PC-9 (cell line): ENCODE measurements around the gene NIPAL1. TPM values are rescaled to one million over a fixed set of nuclear protein-coding genes. Genes with fewer than 3 reads are reported as not detected.

Experiments used
- Bru-seq: library from RNA; stranded (reverse); fragments of 400-500 nt; gene quantifications from one replicate; lab custom pipeline; 2021; lab: Mats Ljungman, UMichigan
- BruChase-seq, 2 experiments: library from RNA; stranded (reverse); fragments of 400-500 nt; gene quantifications; one replicate each; lab custom pipeline; 2021; lab: Mats Ljungman, UMichigan
- BruUV-seq: library from RNA; stranded (reverse); fragments of 400-500 nt; replicated peaks from 2 replicates; lab custom pipeline; 2021; lab: Mats Ljungman, UMichigan
- CTCF ChIA-PET: fragments of 300-600 bp; sonication (Branson Sonifier 250); formaldehyde crosslinking; loops from one replicate; lab custom pipeline; 2022; ENCODE audit warnings: antibody characterized with exemption; lab: Charles Lee
- POLR2A ChIA-PET: fragments of 300-600 bp; sonication (Branson Sonifier 250); formaldehyde crosslinking; loops from one replicate; lab custom pipeline; 2022; ENCODE audit warnings: antibody characterized with exemption; ENCODE audit not compliant: unreplicated experiment; lab: Charles Lee
- DNase-seq, 2 experiments: peaks; one replicate each; pipeline versions ENCODE4 v3.0.0 to v3.0.0-alpha.2; 2015 to 2022; ENCODE audit warnings: mixed read lengths in 1 of 2
- H2AFZ ChIP-seq: fragments of 200-600 bp; sonication (generic); 2 replicates; pipeline ENCODE4 v1.8.1; 2017; ENCODE audit warnings: antibody characterized with exemption
- H3F3A ChIP-seq: fragments of 200-600 bp; sonication (generic); 2 replicates; pipeline ENCODE4 v1.8.1; 2017; ENCODE audit warnings: antibody characterized with exemption, mild to moderate bottlenecking, low read depth; ENCODE audit not compliant: insufficient read depth
- H3K27ac ChIP-seq: fragments of 200-600 bp; sonication (generic); 2 replicates; pipeline ENCODE4 v1.6.1; 2016; ENCODE audit warnings: mixed run types
- H3K27me3 ChIP-seq: fragments of 200-600 bp; sonication (generic); 2 replicates; pipeline ENCODE4 v1.6.1; 2016; ENCODE audit warnings: low read depth, mixed run types; ENCODE audit not compliant: insufficient read depth
- H3K36me3 ChIP-seq: fragments of 200-600 bp; sonication (generic); 2 replicates; pipeline ENCODE4 v1.6.1; 2016; ENCODE audit warnings: low read depth, mixed run types
- H3K4me1 ChIP-seq: fragments of 200-600 bp; sonication (generic); replicated peaks from 2 replicates; pipeline ENCODE4 v1.6.1; 2016; ENCODE audit warnings: mixed run types; ENCODE audit not compliant: insufficient read depth
- H3K4me2 ChIP-seq: fragments of 200-600 bp; sonication (generic); 2 replicates; pipeline ENCODE4 v1.6.1; 2017; ENCODE audit warnings: mixed run types
- H3K4me3 ChIP-seq: fragments of 200-600 bp; sonication (generic); 2 replicates; pipeline ENCODE4 v1.6.1; 2016; ENCODE audit warnings: mixed run types
- H3K79me2 ChIP-seq: fragments of 200-600 bp; sonication (generic); 2 replicates; pipeline ENCODE4 v1.6.1; 2017; ENCODE audit warnings: low read depth, mixed run types
- H3K9me2 ChIP-seq: fragments of 200-600 bp; sonication (generic); 2 replicates; pipeline ENCODE4 v1.8.1; 2017; ENCODE audit warnings: mild to moderate bottlenecking; ENCODE audit not compliant: insufficient read depth
- H3K9me3 ChIP-seq: fragments of 200-600 bp; sonication (generic); 2 replicates; pipeline ENCODE4 v1.8.1; 2016; ENCODE audit warnings: low read depth; ENCODE audit not compliant: insufficient read depth
- H4K20me1 ChIP-seq: fragments of 200-600 bp; sonication (generic); 2 replicates; pipeline ENCODE4 v1.8.1; 2017; ENCODE audit not compliant: insufficient read depth
- EZH2 ChIP-seq: fragments of 200-600 bp; sonication (generic); IDR thresholded peaks from 2 replicates; pipeline ENCODE4 v1.8.0; 2017; ENCODE audit warnings: antibody characterized with exemption, low read depth
- intact Hi-C: fragments of 100-400 bp; cut with micrococcal nuclease; formaldehyde crosslinking; loops from one replicate; pipeline ENCODE4 v1.10.0; 2022; ENCODE audit not compliant: unreplicated experiment
- long read RNA-seq: library from polyadenylated mRNA; stranded (forward); transcript quantifications from one replicate; pipeline ENCODE4 v2.0.0, GENCODE V29; 2022
- total RNA-seq: library from RNA; stranded (reverse); gene quantifications from 2 replicates; pipeline ENCODE4 v1.2.3, GENCODE V29; 2021
- TF ChIP-seq, protein P1 (sequence below): fragments of 200-600 bp; sonication (generic); conservative IDR thresholded peaks from 2 replicates; pipeline ENCODE4 v1.6.1; 2017; ENCODE audit warnings: mixed run types, antibody characterized with exemption, mild to moderate bottlenecking, moderate library complexity

The NIPAL1 gene
- total RNA-seq: 7.0 and 8.2 TPM in 2 replicates
- percentile 74 among the genes with signal in this experiment for Bru-seq, nascent RNA
- percentile 70 among the genes with signal in this experiment for BruChase-seq, experiment 1, labeled RNA remaining after a 2-hour chase
- percentile 77 among the genes with signal in this experiment for BruChase-seq, experiment 2, labeled RNA remaining after a 6-hour chase
- long read RNA-seq, full-length matches to known transcripts: 2 of 8 reads
- long read RNA-seq, partial matches to known transcripts: 1 of 8 reads
- long read RNA-seq, other reads (novel, unspliced or antisense): 5 of 8 reads

DNA sequence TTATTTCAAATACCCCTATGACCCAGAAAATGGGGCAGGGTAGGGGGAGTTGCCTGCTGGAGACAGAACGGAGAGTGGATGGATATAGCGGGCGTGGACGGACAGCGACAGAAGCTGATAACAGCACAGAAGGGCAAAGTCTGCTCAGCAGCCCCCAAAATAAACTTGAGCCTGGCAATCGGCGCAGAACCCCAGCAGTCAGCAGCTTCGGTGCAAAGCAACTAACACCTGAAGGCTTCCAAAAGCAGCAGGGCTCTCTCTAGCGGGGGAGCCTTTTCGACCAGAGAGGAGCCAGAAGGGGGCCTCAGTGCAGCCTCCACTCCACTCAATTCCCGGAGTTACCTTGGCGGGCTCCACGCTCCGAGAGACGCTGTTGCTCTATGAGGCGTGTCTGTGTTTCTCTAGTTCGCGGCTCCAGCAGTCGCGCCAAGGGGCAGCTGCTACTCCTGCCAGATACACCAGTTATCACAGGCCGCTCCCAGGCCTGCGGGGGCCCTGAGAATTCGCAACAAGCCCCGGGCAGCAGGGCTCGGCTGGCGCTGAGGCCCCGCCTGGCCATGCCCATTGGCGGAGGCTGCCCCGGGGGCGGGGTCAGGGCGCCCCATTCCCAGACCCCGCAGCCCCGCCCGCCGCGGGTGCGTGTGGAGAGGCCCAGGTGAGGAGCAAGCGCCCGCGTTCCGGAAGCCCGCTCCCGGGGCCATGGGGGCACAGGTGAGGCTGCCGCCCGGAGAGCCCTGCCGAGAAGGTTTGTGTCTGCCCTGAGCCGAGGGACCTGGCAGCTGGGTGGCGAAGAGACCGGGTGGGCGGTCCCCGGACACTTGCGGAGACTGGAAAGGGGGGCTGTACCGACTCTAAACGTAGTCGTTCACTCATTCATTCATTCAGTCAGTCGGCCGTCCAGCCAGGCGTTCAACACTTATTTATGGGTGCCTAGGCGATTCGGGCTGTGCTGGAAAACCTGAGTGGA lies at the start of gene NIPAL1, which contains the start of gene CNGA1:
Gene NIPAL1 (plus strand): TSS at position 632 of the 967 bp plus-strand sequence. CDS start 68 bp downstream, at position 700.
Gene CNGA1 (minus strand): TSS at position 541 of the 967 bp plus-strand sequence. CDS start 63,992 bp downstream, outside the sequence.
- H2AFZ ChIP-seq: peak within 1 kb of the TSS; percentile 92
- peaks cover 40% of the 10 kb centered on the region for H3K79me2 ChIP-seq
- intact Hi-C loops: loop anchor here (1.0 to 10.0 kb wide), 4 partner anchors 65 to 268 kb away; no protein-coding TSS in a partner anchor
- ChIA-PET CTCF (interaction anchor here (0.6 kb wide), 1 partner anchor 384 kb away, joined by 4 read pairs; no protein-coding TSS in a partner anchor), POLR2A (interaction anchor here (0.7 kb wide), 1 partner anchor 102 kb away, joined by 6 read pairs; the partner anchor contains the start of gene NFXL1)
- H3K27ac ChIP-seq: peak within 1 kb of the TSS; percentile 93
- no peaks in the 10 kb centered on the region for H3K27me3 ChIP-seq
- peaks cover 25% of the 10 kb centered on the region; the same call in 1 of the 2 replicates for H3K9me3 ChIP-seq
- H3K9me2 ChIP-seq: no peaks in the 10 kb centered on the region
- H3K4me2 ChIP-seq: peak within 1 kb of the TSS; percentile 86
- peak within 1 kb of the TSS; percentile 98 for H3K4me3 ChIP-seq
- DNase-seq: peak; percentile 83 to 93
- H3F3A ChIP-seq: peaks cover 26% of the 10 kb centered on the region
- peaks cover 15% of the 10 kb centered on the region for H3K36me3 ChIP-seq
- H4K20me1 ChIP-seq: no peaks in the 10 kb centered on the region
- no peak for TF ChIP-seq EZH2
- TF ChIP-seq, protein P1, sequence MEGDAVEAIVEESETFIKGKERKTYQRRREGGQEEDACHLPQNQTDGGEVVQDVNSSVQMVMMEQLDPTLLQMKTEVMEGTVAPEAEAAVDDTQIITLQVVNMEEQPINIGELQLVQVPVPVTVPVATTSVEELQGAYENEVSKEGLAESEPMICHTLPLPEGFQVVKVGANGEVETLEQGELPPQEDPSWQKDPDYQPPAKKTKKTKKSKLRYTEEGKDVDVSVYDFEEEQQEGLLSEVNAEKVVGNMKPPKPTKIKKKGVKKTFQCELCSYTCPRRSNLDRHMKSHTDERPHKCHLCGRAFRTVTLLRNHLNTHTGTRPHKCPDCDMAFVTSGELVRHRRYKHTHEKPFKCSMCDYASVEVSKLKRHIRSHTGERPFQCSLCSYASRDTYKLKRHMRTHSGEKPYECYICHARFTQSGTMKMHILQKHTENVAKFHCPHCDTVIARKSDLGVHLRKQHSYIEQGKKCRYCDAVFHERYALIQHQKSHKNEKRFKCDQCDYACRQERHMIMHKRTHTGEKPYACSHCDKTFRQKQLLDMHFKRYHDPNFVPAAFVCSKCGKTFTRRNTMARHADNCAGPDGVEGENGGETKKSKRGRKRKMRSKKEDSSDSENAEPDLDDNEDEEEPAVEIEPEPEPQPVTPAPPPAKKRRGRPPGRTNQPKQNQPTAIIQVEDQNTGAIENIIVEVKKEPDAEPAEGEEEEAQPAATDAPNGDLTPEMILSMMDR: peak; percentile 52; the same call in 1 of the 2 replicates
- no TSS peak for BruUV-seq
- peaks cover 32% of the 10 kb centered on the region for H3K4me1 ChIP-seq

DNA sequence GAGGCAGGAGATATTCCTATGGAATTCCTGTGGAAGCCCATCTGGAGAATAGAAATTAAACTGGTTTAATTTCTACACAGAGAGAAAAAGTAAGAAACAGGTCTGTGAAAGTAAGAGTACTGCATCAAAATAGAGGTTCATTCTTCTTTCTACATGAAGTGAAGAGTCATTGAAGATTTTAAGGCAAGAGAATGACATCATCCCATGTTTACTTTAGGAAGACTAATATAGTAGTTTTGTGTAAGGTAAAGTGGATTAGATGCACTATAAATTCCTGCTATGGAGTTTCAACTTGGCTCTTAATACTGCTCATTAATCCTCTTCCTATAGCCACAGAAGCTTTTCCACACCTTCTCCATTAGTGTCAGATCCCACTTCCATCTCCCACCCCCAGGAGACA lies 47.7 kb upstream of the NIPAL1 start:
- intact Hi-C loops: no loop called here
- no peak for TF ChIP-seq EZH2
- TF ChIP-seq, protein P1: no peak
- no TSS peak for BruUV-seq

GRCh38 chr4:47972181-47972580 lies 44.4 kb upstream of the NIPAL1 start:
- H3K36me3 ChIP-seq: no peaks in the 10 kb centered on the region
- TF ChIP-seq EZH2: no peak

More for the DNA sequence above, 47.7 kb upstream of the NIPAL1 start:
- Histone ChIP-seq H3K4me1 (peaks cover 18% of the 10 kb centered on the region), H3K4me2 (no peak overlapping the region), H2AFZ (no peak overlapping the region), H3F3A (no peaks in the 10 kb centered on the region), H3K27ac (no peak overlapping the region), H3K36me3 (no peaks in the 10 kb centered on the region), H4K20me1 (no peaks in the 10 kb centered on the region), H3K79me2 (no peaks in the 10 kb centered on the region), H3K27me3 (no peaks in the 10 kb centered on the region), H3K9me2 (no peaks in the 10 kb centered on the region), H3K4me3 (no peak overlapping the region), H3K9me3 (no peaks in the 10 kb centered on the region; the same call in 1 of the 2 replicates)
- ChIA-PET CTCF (no interaction called here), POLR2A (no interaction called here)
- no peak for DNase-seq

More at GRCh38 chr4:47972181-47972580, 44.4 kb upstream of the NIPAL1 start:
- 0 out of 2 replicates have a peak overlapping the region, but pooled peaks have one; percentile 16 for H2AFZ ChIP-seq
- no peaks in the 10 kb centered on the region for H3K9me2 ChIP-seq
- H3K4me1 ChIP-seq: peaks cover 18% of the 10 kb centered on the region
- POLR2A ChIA-PET: no interaction called here
- H3K27ac ChIP-seq: no peak overlapping the region; the same call in 1 of the 2 replicates
- no peak overlapping the region for H3K4me3 ChIP-seq
- H4K20me1 ChIP-seq: no peaks in the 10 kb centered on the region
- no peak overlapping the region for H3K4me2 ChIP-seq
- H3K79me2 ChIP-seq: no peaks in the 10 kb centered on the region
- no peaks in the 10 kb centered on the region for H3K27me3 ChIP-seq
- CTCF ChIA-PET: no interaction called here
- H3K9me3 ChIP-seq: no peaks in the 10 kb centered on the region; the same call in 1 of the 2 replicates
- BruUV-seq: no TSS peak
- DNase-seq: no peak
- H3F3A ChIP-seq: no peaks in the 10 kb centered on the region
- intact Hi-C loops: no loop called here
